Immature natural killer cell (primary cell): Measurements from ENCODE around the gene ABHD13. TPM values are rescaled to one million over a fixed set of nuclear protein-coding genes. Genes with fewer than 3 reads are reported as not detected.
"Not testable (repeated sequence)": the region's sequence is repeated elsewhere in the genome, so short reads cannot be mapped to it uniquely, and the experiment has no call there.

Experiments
- DNase-seq, 3 donors: peaks; one replicate each; pipeline ENCODE4 v3.0.0; 2022; ENCODE audit warnings: mixed read lengths in 1 of 3
- H3K27ac Mint-ChIP-seq, 6 donors: one replicate each; pipeline ENCODE4 v1.8.0; 2020; ENCODE audit warnings: mixed read lengths in 6 of 6, mild to moderate bottlenecking in 5 of 6, inconsistent platforms in 4 of 6, moderate library complexity in 3 of 6
- H3K27me3 Mint-ChIP-seq, 3 donors: one replicate each; pipeline ENCODE4 v1.8.0; 2020 to 2021; ENCODE audit warnings: low read depth in 3 of 3, mild to moderate bottlenecking in 3 of 3, mixed read lengths in 3 of 3, moderate library complexity in 3 of 3, inconsistent platforms in 1 of 3
- H3K36me3 Mint-ChIP-seq, 3 donors: one replicate each; pipeline ENCODE4 v1.8.0; 2020; ENCODE audit warnings: mixed read lengths in 3 of 3, inconsistent platforms in 2 of 3, mild to moderate bottlenecking in 2 of 3
- H3K4me1 Mint-ChIP-seq, 2 donors: one replicate each; pipeline ENCODE4 v1.8.0; 2020; ENCODE audit warnings: inconsistent platforms in 2 of 2, mild to moderate bottlenecking in 2 of 2, mixed read lengths in 2 of 2, moderate library complexity in 1 of 2
- H3K4me3 Mint-ChIP-seq, 5 donors: one replicate each; pipeline ENCODE4 v1.8.0; 2020; ENCODE audit warnings: mild to moderate bottlenecking in 5 of 5, mixed read lengths in 5 of 5, inconsistent platforms in 3 of 5, moderate library complexity in 3 of 5
- H3K9me3 Mint-ChIP-seq, 6 donors: one replicate each; pipeline ENCODE4 v1.8.0; 2020; ENCODE audit warnings: mild to moderate bottlenecking in 6 of 6, mixed read lengths in 6 of 6, inconsistent platforms in 4 of 6, moderate library complexity in 3 of 6
- polyA plus RNA-seq, 3 donors: library from polyadenylated mRNA; unstranded; fragments of 300-500 nt; fragmentation: Illumina TruSeq; gene quantifications; one replicate each; pipeline ENCODE4 v1.2.3, GENCODE V29; 2021

Gene ABHD13
- polyA plus RNA-seq, 3 donors from 2014 or later: 8.8 to 11.1 (median 10.1) TPM

- DNase-seq: no peak
- Mint-ChIP-seq H3K27ac (no peak overlapping the region), H3K27me3 (no peaks in the 10 kb centered on the region), H3K4me3 (no peak overlapping the region), H3K36me3 (peaks cover 4 to 11% (median 9%) of the 10 kb centered on the region in 3 donors), H3K4me1 (no peaks in the 10 kb centered on the region), H3K9me3 (peaks cover 6 to 23% (median 15%) of the 10 kb centered on the region in 6 donors)
Observed at GRCh38 chr13:108249150-108249549, 31.0 kb downstream of the ABHD13 start.

- Mint-ChIP-seq H3K36me3 (peaks cover 0 to 7% (median 3%) of the 10 kb centered on the region in 3 donors), H3K4me1 (no peaks in the 10 kb centered on the region), H3K27me3 (no peaks in the 10 kb centered on the region), H3K9me3 (peaks cover 0 to 4% (median 0%) of the 10 kb centered on the region in 6 donors), H3K27ac (no peak overlapping the region), H3K4me3 (no peak overlapping the region)
- no peak for DNase-seq
Observed at GRCh38 chr13:108257248-108257647, 39.1 kb downstream of the ABHD13 start.

- Mint-ChIP-seq H3K4me3 (no peak overlapping the region), H3K27ac (no peak overlapping the region), H3K36me3 (peaks cover 3 to 11% (median 3%) of the 10 kb centered on the region in 3 donors)
Observed at GRCh38 chr13:108263621-108264355, 45.6 kb downstream of the ABHD13 start.

GRCh38 chr13:108266321-108266990 is 48.3 kb downstream of the ABHD13 start:
- H3K27me3 Mint-ChIP-seq: no peaks in the 10 kb centered on the region
- no peaks in the 10 kb centered on the region for H3K9me3 Mint-ChIP-seq
- peak overlapping the region; percentile 26 to 77 (median 57) for H3K4me3 Mint-ChIP-seq
- H3K36me3 Mint-ChIP-seq: peaks cover 3 to 11% (median 3%) of the 10 kb centered on the region in 3 donors
- H3K27ac Mint-ChIP-seq: peak overlapping the region; percentile 51 to 84 (median 70)
- no peak for DNase-seq
- H3K4me1 Mint-ChIP-seq: peaks cover 38 to 47% of the 10 kb centered on the region in 2 donors

More at GRCh38 chr13:108263621-108264355, 45.6 kb downstream of the ABHD13 start:
- H3K4me1 Mint-ChIP-seq: peaks cover 18 to 24% of the 10 kb centered on the region in 2 donors
- H3K27me3 Mint-ChIP-seq: no peaks in the 10 kb centered on the region
- no peak for DNase-seq
- H3K9me3 Mint-ChIP-seq: no peaks in the 10 kb centered on the region

- no peaks in the 10 kb centered on the region for H3K9me3 Mint-ChIP-seq
- H3K4me1 Mint-ChIP-seq: peaks cover 38 to 53% of the 10 kb centered on the region in 2 donors
- peaks cover 0 to 11% (median 3%) of the 10 kb centered on the region in 3 donors for H3K36me3 Mint-ChIP-seq
- DNase-seq: no peak
- peak overlapping the region; percentile 3 to 77 (median 39) for H3K27ac Mint-ChIP-seq
- no peaks in the 10 kb centered on the region for H3K27me3 Mint-ChIP-seq
- H3K4me3 Mint-ChIP-seq: no peak overlapping the region
Observed at GRCh38 chr13:108267347-108267746, 49.2 kb downstream of the ABHD13 start.

- not testable (repeated sequence) for H3K4me3 Mint-ChIP-seq, DNase-seq, H3K27me3 Mint-ChIP-seq, H3K9me3 Mint-ChIP-seq
- peak overlapping the region in 4 of 6 donors; percentile 3 to 77 (median 60) for H3K27ac Mint-ChIP-seq
- H3K36me3 Mint-ChIP-seq: peaks cover 0 to 11% (median 1%) of the 10 kb centered on the region in 3 donors
- peaks cover 38 to 56% of the 10 kb centered on the region in 2 donors for H3K4me1 Mint-ChIP-seq
Observed at GRCh38 chr13:108267855-108268254, 49.7 kb downstream of the ABHD13 start.

GRCh38 chr13:108268466-108269112 is 50.4 kb downstream of the ABHD13 start:
- no peak for DNase-seq
- Mint-ChIP-seq H3K27me3 (no peaks in the 10 kb centered on the region), H3K36me3 (peaks cover 0 to 12% (median 0%) of the 10 kb centered on the region in 3 donors), H3K4me1 (peaks cover 38 to 56% of the 10 kb centered on the region in 2 donors), H3K9me3 (no peaks in the 10 kb centered on the region), H3K4me3 (peak overlapping the region in 3 of 5 donors; percentile 7 to 26 (median 9)), H3K27ac (peak overlapping the region; percentile 69 to 83 (median 80))

- Mint-ChIP-seq H3K9me3 (no peaks in the 10 kb centered on the region), H3K4me3 (peak within 1 kb of the TSS; percentile 76 to 90 (median 85)), H3K4me1 (peaks cover 38 to 56% of the 10 kb centered on the region in 2 donors), H3K36me3 (peaks cover 0 to 6% (median 0%) of the 10 kb centered on the region in 3 donors), H3K27me3 (no peaks in the 10 kb centered on the region), H3K27ac (peak within 1 kb of the TSS; percentile 69 to 89 (median 82))
- DNase-seq: peak; percentile 32 to 37 (median 37)
Observed at GRCh38 chr13:108269601-108270328, 51.6 kb downstream of the ABHD13 start, which contains the start of gene TNFSF13B. Gene TNFSF13B (plus strand): TSS chr13:108269718. CDS start chr13:108269896, 178 bp downstream.

- Mint-ChIP-seq H3K9me3 (no peaks in the 10 kb centered on the region), H3K36me3 (peaks cover 0 to 6% (median 0%) of the 10 kb centered on the region in 3 donors), H3K27me3 (no peaks in the 10 kb centered on the region), H3K4me1 (peaks cover 38 to 52% of the 10 kb centered on the region in 2 donors), H3K27ac (peak overlapping the region; percentile 67 to 89 (median 82)), H3K4me3 (peak overlapping the region; percentile 76 to 90 (median 85))
- DNase-seq: no peak
Observed at GRCh38 chr13:108270442-108270841, 52.2 kb downstream of the ABHD13 start.

GRCh38 chr13:108272333-108272732 is 54.1 kb downstream of the ABHD13 start:
- DNase-seq: no peak
- peaks cover 26 to 34% of the 10 kb centered on the region in 2 donors for H3K4me1 Mint-ChIP-seq
- H3K9me3 Mint-ChIP-seq: no peaks in the 10 kb centered on the region
- peak overlapping the region in 1 of 6 donors; percentile 40 for H3K27ac Mint-ChIP-seq
- H3K36me3 Mint-ChIP-seq: peaks cover 0 to 12% (median 3%) of the 10 kb centered on the region in 3 donors
- peak overlapping the region in 1 of 5 donors; percentile 10 for H3K4me3 Mint-ChIP-seq
- H3K27me3 Mint-ChIP-seq: no peaks in the 10 kb centered on the region

GRCh38 chr13:108273429-108274118 is 55.4 kb downstream of the ABHD13 start:
- H3K4me1 Mint-ChIP-seq: peaks cover 24 to 32% of the 10 kb centered on the region in 2 donors
- no peaks in the 10 kb centered on the region for H3K9me3 Mint-ChIP-seq
- H3K36me3 Mint-ChIP-seq: peaks cover 0 to 12% (median 3%) of the 10 kb centered on the region in 3 donors
- no peak overlapping the region for H3K27ac Mint-ChIP-seq
- no peaks in the 10 kb centered on the region for H3K27me3 Mint-ChIP-seq
- H3K4me3 Mint-ChIP-seq: no peak overlapping the region
- DNase-seq: no peak

GRCh38 chr13:108274718-108275117 is 56.5 kb downstream of the ABHD13 start:
- H3K4me3 Mint-ChIP-seq: no peak overlapping the region
- peaks cover 0 to 5% (median 0%) of the 10 kb centered on the region in 3 donors for H3K27me3 Mint-ChIP-seq
- H3K9me3 Mint-ChIP-seq: no peaks in the 10 kb centered on the region
- no peak for DNase-seq
- no peak overlapping the region for H3K27ac Mint-ChIP-seq
- H3K36me3 Mint-ChIP-seq: peaks cover 0 to 12% (median 10%) of the 10 kb centered on the region in 3 donors
- peaks cover 15 to 26% of the 10 kb centered on the region in 2 donors for H3K4me1 Mint-ChIP-seq
